HG03460 (cell line): ENCODE measurements around the gene STEAP2.
A peak's percentile ranks its signal among the peaks of the same experiment; 100 is the strongest.
"Not testable (repeated sequence)": the region's sequence is repeated elsewhere in the genome, so short reads cannot be mapped to it uniquely, and the experiment has no call there.

Experiments used
- ATAC-seq: cut with Tn5 transposase; IDR thresholded peaks from one replicate; pipeline ENCODE4 v1.9.1; 2021; ENCODE audit not compliant: unreplicated experiment

The STEAP2 gene

GRCh38 chr7:90232430-90232829 lies 20.9 kb downstream of the STEAP2 start:
- no peak for ATAC-seq

- no peak for ATAC-seq
These were observed 22.0 kb downstream of the STEAP2 start for GRCh38 chr7:90233569-90233968.

GRCh38 chr7:90236721-90237289 lies 25.3 kb downstream of the STEAP2 start:
- no peak for ATAC-seq

GRCh38 chr7:90238022-90238421 lies 26.5 kb downstream of the STEAP2 start:
- no peak for ATAC-seq

GRCh38 chr7:90238583-90238982 lies 27.0 kb downstream of the STEAP2 start:
- no peak for ATAC-seq

GRCh38 chr7:90239050-90239449 lies 27.5 kb downstream of the STEAP2 start:
- ATAC-seq: no peak

- ATAC-seq: no peak
These were observed 28.2 kb downstream of the STEAP2 start for GRCh38 chr7:90239625-90240228.

- ATAC-seq: peak; percentile 46
These were observed 31.0 kb downstream of the STEAP2 start for GRCh38 chr7:90242369-90243168.

GRCh38 chr7:90243556-90243955 lies 32.0 kb downstream of the STEAP2 start:
- no peak for ATAC-seq

GRCh38 chr7:90244565-90244908 lies 33.0 kb downstream of the STEAP2 start:
- ATAC-seq: no peak

GRCh38 chr7:90244909-90245851 lies 33.6 kb downstream of the STEAP2 start, which contains the start of gene CFAP69:
CFAP69 (plus strand) TSS chr7:90245174; CDS start chr7:90245425, 251 bp downstream.
- peak; percentile 84 for ATAC-seq

- ATAC-seq: no peak
These were observed 34.6 kb downstream of the STEAP2 start for GRCh38 chr7:90246171-90246570.

GRCh38 chr7:90248706-90249105 lies 37.2 kb downstream of the STEAP2 start:
- ATAC-seq: no peak

GRCh38 chr7:90250601-90251303 lies 39.2 kb downstream of the STEAP2 start:
- ATAC-seq: no peak

- no peak for ATAC-seq
These were observed 39.7 kb downstream of the STEAP2 start for GRCh38 chr7:90251304-90251635.

GRCh38 chr7:90256011-90256410 lies 44.5 kb downstream of the STEAP2 start:
- not testable (repeated sequence) for ATAC-seq

GRCh38 chr7:90256778-90257177 lies 45.2 kb downstream of the STEAP2 start:
- no peak for ATAC-seq

- no peak for ATAC-seq
These were observed 49.9 kb downstream of the STEAP2 start for GRCh38 chr7:90261441-90261840.

- ATAC-seq: peak; percentile 81
These were observed 50.9 kb downstream of the STEAP2 start for GRCh38 chr7:90262438-90262837.

GRCh38 chr7:90266808-90267207 lies 55.3 kb downstream of the STEAP2 start:
- ATAC-seq: no peak
